K562 (cell line): Measurements from ENCODE around the gene IFT122. TPM values are rescaled to one million over a fixed set of nuclear protein-coding genes. Genes with fewer than 3 reads are reported as not detected.

Experiments used
- CGGBP1 ChIP-seq: fragments of 250-450 bp; sonication (Bioruptor Pico); IDR thresholded peaks from 2 replicates; pipeline ENCODE4 v1.9.0; 2021; ENCODE audit warnings: mild to moderate bottlenecking
- EP400 ChIP-seq: fragments of 450-650 bp; IDR thresholded peaks from 2 replicates; pipeline ENCODE4 v1.6.1; 2017; ENCODE audit warnings: antibody characterized with exemption, mild to moderate bottlenecking, moderate library complexity
- HDAC6 ChIP-seq: IDR thresholded peaks from 2 replicates; pipeline ENCODE4 v1.6.1; 2012; ENCODE audit warnings: low read depth, mild to moderate bottlenecking, control low read depth, inconsistent platforms, low read length, moderate library complexity
- ILF3 ChIP-seq: fragments of 450-650 bp; IDR thresholded peaks from 2 replicates; pipeline ENCODE4 v1.6.1; 2018; ENCODE audit warnings: antibody characterized with exemption, mild to moderate bottlenecking, moderate library complexity, borderline replicate concordance
- KAT7 ChIP-seq: sonication (generic); formaldehyde crosslinking; IDR thresholded peaks from 2 replicates; pipeline ENCODE4 v1.8.0; 2022; ENCODE audit warnings: missing genetic modification reagents, mild to moderate bottlenecking, borderline replicate concordance
- LEF1 ChIP-seq: fragments of 450-650 bp; IDR thresholded peaks from 2 replicates; pipeline ENCODE4 v1.6.1; 2016; ENCODE audit warnings: mild to moderate bottlenecking
- MCM2 ChIP-seq: fragments of 450-650 bp; IDR thresholded peaks from 2 replicates; pipeline ENCODE4 v1.6.1; 2017; ENCODE audit warnings: low read depth, mild to moderate bottlenecking
- NCOA4 ChIP-seq: fragments of 450-650 bp; IDR thresholded peaks from 2 replicates; pipeline ENCODE4 v1.6.1; 2018; ENCODE audit warnings: mild to moderate bottlenecking; ENCODE audit not compliant: partially characterized antibody
- PKNOX1 ChIP-seq: fragments of 450-650 bp; IDR thresholded peaks from 2 replicates; pipeline ENCODE4 v1.6.1; 2016
- RBM25 ChIP-seq: fragments of 200-400 bp; formaldehyde crosslinking; IDR thresholded peaks from 2 replicates; pipeline ENCODE4 v1.6.1; 2018; ENCODE audit warnings: low read length, low read depth, moderate library complexity; ENCODE audit not compliant: severe bottlenecking
- TAF1 ChIP-seq: IDR thresholded peaks from 2 replicates; pipeline ENCODE4 v1.6.1; 2011; ENCODE audit warnings: mild to moderate bottlenecking, low read length, moderate library complexity; ENCODE audit not compliant: insufficient read depth, control insufficient read depth, severe bottlenecking; ENCODE audit errors: extremely low read depth
- TAF7 ChIP-seq: fragments of 450-650 bp; IDR thresholded peaks from 2 replicates; pipeline ENCODE4 v1.6.1; 2016; ENCODE audit warnings: missing genetic modification characterization, missing compliant biosample characterization
- TCF3 ChIP-seq: sonication (generic); formaldehyde crosslinking; IDR thresholded peaks from 2 replicates; pipeline ENCODE4 v1.4.0; 2020; ENCODE audit warnings: mild to moderate bottlenecking, missing genetic modification reagents
- TRIM24 ChIP-seq, 2 experiments: fragments of 450-650 bp; IDR thresholded peaks; 2 replicates each; pipeline ENCODE4 v1.6.1; 2016
- ZNF282 ChIP-seq: sonication (generic); formaldehyde crosslinking; IDR thresholded peaks from 2 replicates; pipeline ENCODE4 v1.8.1; 2023; ENCODE audit warnings: missing genetic modification reagents
- ZNF592 ChIP-seq: fragments of 450-650 bp; IDR thresholded peaks from 2 replicates; pipeline ENCODE4 v1.6.1; 2017; ENCODE audit warnings: antibody characterized with exemption, mild to moderate bottlenecking
- ZNF740 ChIP-seq, 3 experiments: fragments of 200-800 bp in 1 of 3; sonication (Bioruptor generic) in 1 of 3; sonication (generic) in 1 of 3; formaldehyde crosslinking in 1 of 3; IDR thresholded peaks; 2 replicates each; pipeline versions ENCODE4 v1.6.1 to v1.8.0; 2016 to 2022; ENCODE audit warnings: mild to moderate bottlenecking in 2 of 3, missing compliant biosample characterization in 2 of 3, missing genetic modification characterization in 2 of 3, missing genetic modification reagents in 1 of 3
- polyA plus RNA-seq, 8 experiments: library from polyadenylated mRNA; depleted of rRNA in 4 of 8; stranded (reverse) in 5 of 8; unstranded in 3 of 8; fragments of >200 nt; fragmentation: Nextera tagmentation in 2 of 8; fragmentation: Illumina TruSeq in 1 of 8; extraction: Ambion mirVana in 2 of 8; extraction: Trizol in 1 of 8; gene quantifications; 2 replicates each; pipeline versions ENCODE4 v1.2.1 to v1.2.3, GENCODE V29; 2011 to 2014; ENCODE audit warnings: inconsistent platforms in 1 of 8, missing spikeins in 1 of 8
- total RNA-seq, 7 experiments: library from RNA; depleted of rRNA in 6 of 7; stranded (reverse); fragments of >200 nt in 6 of 7; fragmentation: Illumina TruSeq in 2 of 7; extraction: Trizol in 2 of 7; gene quantifications; 2 replicates each; pipeline versions ENCODE4 v1.2.1 to v1.2.3, GENCODE V29; 2011 to 2021; ENCODE audit warnings: low replicate concordance in 1 of 7

IFT122 gene
- total and polyA plus RNA-seq, 9 of the 15 experiments (the other 6 are each of a cell fraction or from before 2014, with no cell fraction given): 2.4 to 11.5 (median 7.7) TPM

GRCh38 chr3:129439817-129440617 is at the start of gene IFT122, which contains the start of gene MBD4 (continued):
- TF ChIP-seq ZNF740 (CRISPR knock-in tag; IDR thresholded peaks at IDR 0.05) (no peak), ZNF740 (tag; IDR thresholded peaks at IDR 0.05) (no peak), TCF3 (CRISPR knock-in tag) (no peak), TRIM24 (IDR thresholded peaks at IDR 0.05) (0 out of 4 replicates have a peak, but pooled peaks of 1 of the 2 experiments have one; percentile 39), RBM25 (peak; percentile 14), PKNOX1 (peak; percentile 60), CGGBP1 (CRISPR knock-in tag) (no peak), EP400 (peak; percentile 85), NCOA4 (no peak), TAF7 (tag) (peak; percentile 31; the same call in 1 of the 2 replicates), ZNF282 (CRISPR knock-in tag) (no peak), ILF3 (no peak), MCM2 (no peak), HDAC6 (no peak), KAT7 (CRISPR knock-in tag) (peak; percentile 8; the same call in 1 of the 2 replicates), ZNF592 (no peak; the same call in 1 of the 2 replicates), LEF1 (no peak), TAF1 (peak; percentile 63)
